ENCODE measurements around the gene PVALB. TPM values are rescaled to one million over a fixed set of nuclear protein-coding genes. Genes with fewer than 3 reads are reported as not detected.

PVALB gene
- total RNA-seq, 1 donor from 2014 or later: not detected

GRCh38 chr22:36846271-36846670 lies 29.4 kb upstream of the PVALB start:
- no peak for DNase-seq

- no peak for DNase-seq
These were observed 23.3 kb upstream of the PVALB start for GRCh38 chr22:36840106-36840505.

GRCh38 chr22:36839356-36840073 lies 22.7 kb upstream of the PVALB start:
- peak; percentile 24 for DNase-seq

- no peak for DNase-seq
These were observed 21.5 kb upstream of the PVALB start for GRCh38 chr22:36838119-36839030.

GRCh38 chr22:36835903-36836302 lies 19.1 kb upstream of the PVALB start:
- DNase-seq: no peak

GRCh38 chr22:36833073-36833472 lies 16.2 kb upstream of the PVALB start:
- no peak for DNase-seq

GRCh38 chr22:36831717-36832116 lies 14.9 kb upstream of the PVALB start:
- no peak for DNase-seq

- no peak for DNase-seq
These were observed 14.4 kb upstream of the PVALB start for GRCh38 chr22:36831206-36831605.

- no peak for DNase-seq
These were observed 13.8 kb upstream of the PVALB start for GRCh38 chr22:36830601-36831000.

- DNase-seq: no peak
These were observed 12.7 kb upstream of the PVALB start for GRCh38 chr22:36829370-36830002.

GRCh38 chr22:36828815-36829214 lies 12.0 kb upstream of the PVALB start:
- no peak for DNase-seq

- no peak for DNase-seq
These were observed 9.4 kb upstream of the PVALB start for GRCh38 chr22:36826262-36826661.

GRCh38 chr22:36824655-36825054 lies 7.8 kb upstream of the PVALB start:
- DNase-seq: no peak

- peak; percentile 92 for DNase-seq
These were observed 6.5 kb upstream of the PVALB start for GRCh38 chr22:36823186-36823839.

- DNase-seq: peak; percentile 28
These were observed 5.7 kb upstream of the PVALB start for GRCh38 chr22:36822581-36822980.

- DNase-seq: no peak
These were observed 2.3 kb upstream of the PVALB start for GRCh38 chr22:36819112-36819511.

GRCh38 chr22:36818010-36818642 lies 1.3 kb upstream of the PVALB start:
- DNase-seq: no peak

- DNase-seq: no peak
These were observed 652 bp upstream of the PVALB start for GRCh38 chr22:36817525-36817848.

- no peak for DNase-seq
These were observed 548 bp downstream of the PVALB start for GRCh38 chr22:36816339-36816635.

GRCh38 chr22:36815558-36816338 lies 1.1 kb downstream of the PVALB start:
- no peak for DNase-seq

GRCh38 chr22:36814801-36815200 lies 2.0 kb downstream of the PVALB start:
- no peak for DNase-seq
